Stomach (tissue), 4 donors: Measurements from ENCODE around the gene CPN2.

Source experiments
- EP300 ChIP-seq: sonication (generic); formaldehyde crosslinking; IDR thresholded peaks from one replicate; pipeline ENCODE4 v1.6.1; 2017; ENCODE audit warnings: antibody characterized with exemption
- TF ChIP-seq, protein P1 (sequence below), 7 experiments: fragments of 450-650 bp in 4 of 7; fragments of 200-600 bp in 3 of 7; sonication (generic) in 3 of 7; IDR thresholded peaks; one replicate each; pipeline ENCODE4 v1.5.1; 2016 to 2019; ENCODE audit warnings: antibody characterized with exemption in 7 of 7, control low read depth in 2 of 7, mild to moderate bottlenecking in 1 of 7

DNA sequence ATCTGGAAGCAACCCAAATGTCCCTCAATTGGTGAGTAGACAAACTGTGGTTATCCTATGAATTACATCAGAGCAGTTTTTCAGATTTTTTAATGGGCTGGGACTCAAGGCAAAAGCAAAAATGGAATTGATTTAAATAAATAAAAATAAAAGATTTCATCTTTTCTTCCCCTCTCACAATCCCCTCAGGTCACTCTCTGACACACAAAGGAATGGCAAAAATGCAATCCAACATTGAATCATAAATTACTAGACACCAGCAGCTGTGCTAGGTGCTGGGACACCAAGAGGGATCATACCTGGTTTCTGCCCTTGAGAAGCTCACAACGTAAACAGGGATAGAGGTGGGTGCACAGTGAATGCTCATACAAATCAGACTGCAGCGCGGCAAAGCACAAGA lies 58.8 kb downstream of the CPN2 start:
- TF ChIP-seq, protein P1, sequence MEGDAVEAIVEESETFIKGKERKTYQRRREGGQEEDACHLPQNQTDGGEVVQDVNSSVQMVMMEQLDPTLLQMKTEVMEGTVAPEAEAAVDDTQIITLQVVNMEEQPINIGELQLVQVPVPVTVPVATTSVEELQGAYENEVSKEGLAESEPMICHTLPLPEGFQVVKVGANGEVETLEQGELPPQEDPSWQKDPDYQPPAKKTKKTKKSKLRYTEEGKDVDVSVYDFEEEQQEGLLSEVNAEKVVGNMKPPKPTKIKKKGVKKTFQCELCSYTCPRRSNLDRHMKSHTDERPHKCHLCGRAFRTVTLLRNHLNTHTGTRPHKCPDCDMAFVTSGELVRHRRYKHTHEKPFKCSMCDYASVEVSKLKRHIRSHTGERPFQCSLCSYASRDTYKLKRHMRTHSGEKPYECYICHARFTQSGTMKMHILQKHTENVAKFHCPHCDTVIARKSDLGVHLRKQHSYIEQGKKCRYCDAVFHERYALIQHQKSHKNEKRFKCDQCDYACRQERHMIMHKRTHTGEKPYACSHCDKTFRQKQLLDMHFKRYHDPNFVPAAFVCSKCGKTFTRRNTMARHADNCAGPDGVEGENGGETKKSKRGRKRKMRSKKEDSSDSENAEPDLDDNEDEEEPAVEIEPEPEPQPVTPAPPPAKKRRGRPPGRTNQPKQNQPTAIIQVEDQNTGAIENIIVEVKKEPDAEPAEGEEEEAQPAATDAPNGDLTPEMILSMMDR (IDR thresholded peaks at IDR 0.05) = no peak
- no peak for TF ChIP-seq EP300
